ENCODE data around the gene ADCK2.

Gene ADCK2

GRCh38 chr7:140680886-140681285 lies 8.1 kb downstream of the ADCK2 start:
- DNase-seq (ENCODE audit: low read depth): no peak
- TF ChIP-seq CTCF (IDR thresholded peaks at IDR 0.05; ENCODE audit: low read depth, low read length) (no peak), MYC (IDR thresholded peaks at IDR 0.05; ENCODE audit: low read depth, low read length) (no peak), POLR2A (IDR thresholded peaks at IDR 0.05; ENCODE audit: extremely low read depth, insufficient read length) (no peak)
- TF ChIP-seq, protein P1, sequence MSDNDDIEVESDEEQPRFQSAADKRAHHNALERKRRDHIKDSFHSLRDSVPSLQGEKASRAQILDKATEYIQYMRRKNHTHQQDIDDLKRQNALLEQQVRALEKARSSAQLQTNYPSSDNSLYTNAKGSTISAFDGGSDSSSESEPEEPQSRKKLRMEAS (IDR thresholded peaks at IDR 0.05; ENCODE audit: low read depth, low read length): no peak
- no peak overlapping the region for H3K4me3 ChIP-seq (ENCODE audit: low read depth, low read length)

DNA sequence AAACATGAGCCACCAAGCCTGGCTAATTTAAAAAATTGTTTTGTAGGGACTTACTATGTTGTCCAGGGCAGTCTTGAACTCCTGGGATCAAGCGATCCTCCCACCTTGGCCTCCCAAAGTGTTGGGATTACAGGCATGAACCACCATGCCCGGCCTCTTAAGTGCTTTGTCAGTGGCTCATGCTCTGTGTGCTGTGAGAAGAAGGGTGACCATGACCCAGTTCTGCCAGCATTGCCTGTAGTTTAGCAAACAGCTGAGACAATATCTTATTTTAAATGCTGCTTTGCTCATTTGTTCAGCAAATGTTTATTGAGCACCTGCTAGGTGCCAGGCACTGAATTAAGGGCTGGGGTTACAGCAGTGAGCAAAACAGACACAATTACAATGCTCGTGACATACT lies 9.0 kb downstream of the ADCK2 start:
- H3K4me3 ChIP-seq (ENCODE audit: low read depth, low read length): no peak overlapping the region
- no peak for DNase-seq (ENCODE audit: low read depth)
- TF ChIP-seq, protein P1 (IDR thresholded peaks at IDR 0.05; ENCODE audit: low read depth, low read length): no peak
- TF ChIP-seq POLR2A (IDR thresholded peaks at IDR 0.05; ENCODE audit: extremely low read depth, insufficient read length) (no peak), CTCF (IDR thresholded peaks at IDR 0.05; ENCODE audit: low read depth, low read length) (no peak), MYC (IDR thresholded peaks at IDR 0.05; ENCODE audit: low read depth, low read length) (no peak)

- no peak overlapping the region for H3K4me3 ChIP-seq (ENCODE audit: low read depth, low read length)
- TF ChIP-seq MYC (IDR thresholded peaks at IDR 0.05; ENCODE audit: low read depth, low read length) (no peak), POLR2A (IDR thresholded peaks at IDR 0.05; ENCODE audit: extremely low read depth, insufficient read length) (no peak), CTCF (IDR thresholded peaks at IDR 0.05; ENCODE audit: low read depth, low read length) (no peak)
- TF ChIP-seq, protein P1 (IDR thresholded peaks at IDR 0.05; ENCODE audit: low read depth, low read length): no peak
- DNase-seq (ENCODE audit: low read depth): no peak
Measured at GRCh38 chr7:140683657-140684056, 10.9 kb downstream of the ADCK2 start.

- DNase-seq (ENCODE audit: low read depth): no peak
- TF ChIP-seq, protein P1 (IDR thresholded peaks at IDR 0.05; ENCODE audit: low read depth, low read length): no peak
- TF ChIP-seq MYC (IDR thresholded peaks at IDR 0.05; ENCODE audit: low read depth, low read length) (no peak), POLR2A (IDR thresholded peaks at IDR 0.05; ENCODE audit: extremely low read depth, insufficient read length) (no peak), CTCF (IDR thresholded peaks at IDR 0.05; ENCODE audit: low read depth, low read length) (no peak)
- no peak overlapping the region for H3K4me3 ChIP-seq (ENCODE audit: low read depth, low read length)
Measured at GRCh38 chr7:140684066-140684950, 11.6 kb downstream of the ADCK2 start.

- TF ChIP-seq POLR2A (IDR thresholded peaks at IDR 0.05; ENCODE audit: extremely low read depth, insufficient read length): no peak
- no peak for TF ChIP-seq CTCF (IDR thresholded peaks at IDR 0.05; ENCODE audit: low read depth, low read length)
- TF ChIP-seq, protein P1 (IDR thresholded peaks at IDR 0.05; ENCODE audit: low read depth, low read length): no peak
- TF ChIP-seq MYC (IDR thresholded peaks at IDR 0.05; ENCODE audit: low read depth, low read length): no peak
- DNase-seq (ENCODE audit: low read depth): no peak
- H3K4me3 ChIP-seq (ENCODE audit: low read depth, low read length): no peak overlapping the region
Measured at GRCh38 chr7:140685407-140686087, 12.8 kb downstream of the ADCK2 start.

Measured in NB4 (cell line).